GM12878 (cell line): Measurements from ENCODE around the gene LHFPL2. TPM values are rescaled to one million over a fixed set of nuclear protein-coding genes. Genes with fewer than 3 reads are reported as not detected.

Experiments used
- ATF2 ChIP-seq: IDR thresholded peaks from 2 replicates; pipeline ENCODE4 v1.6.1; 2012; ENCODE audit warnings: low read length, inconsistent platforms
- CBFB ChIP-seq: IDR thresholded peaks from 2 replicates; pipeline ENCODE4 v1.6.1; 2016; ENCODE audit warnings: antibody characterized with exemption, low read depth
- E2F8 ChIP-seq: fragments of 450-650 bp; IDR thresholded peaks from 2 replicates; pipeline ENCODE4 v1.6.1; 2018; ENCODE audit warnings: mild to moderate bottlenecking, low read depth, moderate library complexity; ENCODE audit not compliant: partially characterized antibody
- EZH2 ChIP-seq: IDR thresholded peaks from 2 replicates; pipeline ENCODE4 v1.6.1; 2012; ENCODE audit warnings: low read depth, mild to moderate bottlenecking, control low read depth, inconsistent platforms, low read length, borderline replicate concordance; ENCODE audit not compliant: control insufficient read depth
- HDAC2 ChIP-seq: fragments of 200-600 bp; sonication (generic); IDR thresholded peaks from 2 replicates; pipeline ENCODE4 v1.6.1; 2017
- IKZF1 ChIP-seq: fragments of 450-650 bp; conservative IDR thresholded peaks from 2 replicates; pipeline ENCODE4 v1.6.1; 2017; ENCODE audit warnings: antibody characterized with exemption, mild to moderate bottlenecking
- KAT2A ChIP-seq: conservative IDR thresholded peaks from 2 replicates; pipeline ENCODE4 v1.6.1; 2011; ENCODE audit warnings: low read depth, low read length; ENCODE audit not compliant: control insufficient read depth
- KLF5 ChIP-seq: fragments of 450-650 bp; IDR thresholded peaks from 2 replicates; pipeline ENCODE4 v1.6.1; 2014; ENCODE audit warnings: mild to moderate bottlenecking; ENCODE audit not compliant: partially characterized antibody
- MTA2 ChIP-seq: fragments of 450-650 bp; IDR thresholded peaks from 2 replicates; pipeline ENCODE4 v1.6.1; 2016; ENCODE audit warnings: low read depth, mild to moderate bottlenecking, moderate library complexity
- NFYA ChIP-seq: IDR thresholded peaks from 2 replicates; pipeline ENCODE4 v1.6.1; 2011; ENCODE audit warnings: low read depth, mild to moderate bottlenecking, low read length, improper control_type of control experiment, borderline replicate concordance
- RUNX3 ChIP-seq: IDR thresholded peaks from 2 replicates; pipeline ENCODE4 v1.6.1; 2012; ENCODE audit warnings: low read length, inconsistent platforms
- SIX5 ChIP-seq: IDR thresholded peaks from 2 replicates; pipeline ENCODE4 v1.6.1; 2011; ENCODE audit warnings: mild to moderate bottlenecking, low read depth, low read length, moderate library complexity; ENCODE audit not compliant: severe bottlenecking
- SMAD5 ChIP-seq: IDR thresholded peaks from 2 replicates; pipeline ENCODE4 v1.6.1; 2016; ENCODE audit warnings: antibody characterized with exemption, low read depth
- SMC3 ChIP-seq: IDR thresholded peaks from 2 replicates; pipeline ENCODE4 v1.6.1; 2011; ENCODE audit warnings: low read length, improper control_type of control experiment, borderline replicate concordance
- SPI1 ChIP-seq: IDR thresholded peaks from 2 replicates; pipeline ENCODE4 v1.6.1; 2011; ENCODE audit warnings: low read depth, mild to moderate bottlenecking, low read length, moderate library complexity, borderline replicate concordance; ENCODE audit not compliant: insufficient read depth
- SREBF1 ChIP-seq: IDR thresholded peaks from 2 replicates; pipeline ENCODE4 v1.6.1; 2012; ENCODE audit warnings: mild to moderate bottlenecking, low read length
- TCF3 ChIP-seq: IDR thresholded peaks from 2 replicates; pipeline ENCODE4 v1.6.1; 2012; ENCODE audit warnings: low read depth, mild to moderate bottlenecking, low read length, borderline replicate concordance; ENCODE audit not compliant: insufficient read depth
- TCF7 ChIP-seq: IDR thresholded peaks from 2 replicates; pipeline ENCODE4 v1.6.1; 2014; ENCODE audit warnings: antibody characterized with exemption, borderline replicate concordance
- USF2 ChIP-seq: IDR thresholded peaks from 2 replicates; pipeline ENCODE4 v1.6.1; 2011; ENCODE audit warnings: low read depth, low read length, improper control_type of control experiment, borderline replicate concordance
- ZNF274 ChIP-seq: IDR thresholded peaks from one replicate; pipeline ENCODE4 v1.8.0; 2011; ENCODE audit not compliant: insufficient read length, insufficient read depth
- polyA plus RNA-seq, 11 experiments: library from polyadenylated mRNA; depleted of rRNA in 4 of 11; unstranded in 6 of 11; stranded (reverse) in 5 of 11; fragments of >200 nt; fragmentation: Nextera tagmentation in 4 of 11; fragmentation: Illumina TruSeq in 1 of 11; extraction: Ambion mirVana in 4 of 11; extraction: Trizol in 1 of 11; gene quantifications; 1 replicate in 1 of 11; 2 replicates in 10 of 11; pipeline versions ENCODE4 v1.2.1 to v1.2.3, GENCODE V29; 2011 to 2016; ENCODE audit warnings: inconsistent platforms in 2 of 11, missing spikeins in 2 of 11, low read depth in 1 of 11
- total RNA-seq, 4 experiments: library from RNA; depleted of rRNA in 3 of 4; stranded (reverse); fragments of >200 nt in 3 of 4; fragmentation: Illumina TruSeq in 1 of 4; extraction: Trizol in 1 of 4; gene quantifications; 2 replicates each; pipeline versions ENCODE4 v1.2.1 to v1.2.3, GENCODE V29; 2013 to 2021
- TF ChIP-seq, protein P1 (sequence below): IDR thresholded peaks from 2 replicates; pipeline ENCODE4 v1.6.1; 2012; ENCODE audit warnings: improper control_type of control experiment, low read depth, low read length; ENCODE audit not compliant: insufficient replicate concordance

The LHFPL2 gene
- total and polyA plus RNA-seq, 10 of the 15 experiments (the other 5 are each of a cell fraction or from before 2014, with no cell fraction given) = 4.1 to 21.8 (median 12.5) TPM

GRCh38 chr5:78552729-78553342 lies 95.7 kb downstream of the LHFPL2 start (continued):
- TF ChIP-seq, protein P1, sequence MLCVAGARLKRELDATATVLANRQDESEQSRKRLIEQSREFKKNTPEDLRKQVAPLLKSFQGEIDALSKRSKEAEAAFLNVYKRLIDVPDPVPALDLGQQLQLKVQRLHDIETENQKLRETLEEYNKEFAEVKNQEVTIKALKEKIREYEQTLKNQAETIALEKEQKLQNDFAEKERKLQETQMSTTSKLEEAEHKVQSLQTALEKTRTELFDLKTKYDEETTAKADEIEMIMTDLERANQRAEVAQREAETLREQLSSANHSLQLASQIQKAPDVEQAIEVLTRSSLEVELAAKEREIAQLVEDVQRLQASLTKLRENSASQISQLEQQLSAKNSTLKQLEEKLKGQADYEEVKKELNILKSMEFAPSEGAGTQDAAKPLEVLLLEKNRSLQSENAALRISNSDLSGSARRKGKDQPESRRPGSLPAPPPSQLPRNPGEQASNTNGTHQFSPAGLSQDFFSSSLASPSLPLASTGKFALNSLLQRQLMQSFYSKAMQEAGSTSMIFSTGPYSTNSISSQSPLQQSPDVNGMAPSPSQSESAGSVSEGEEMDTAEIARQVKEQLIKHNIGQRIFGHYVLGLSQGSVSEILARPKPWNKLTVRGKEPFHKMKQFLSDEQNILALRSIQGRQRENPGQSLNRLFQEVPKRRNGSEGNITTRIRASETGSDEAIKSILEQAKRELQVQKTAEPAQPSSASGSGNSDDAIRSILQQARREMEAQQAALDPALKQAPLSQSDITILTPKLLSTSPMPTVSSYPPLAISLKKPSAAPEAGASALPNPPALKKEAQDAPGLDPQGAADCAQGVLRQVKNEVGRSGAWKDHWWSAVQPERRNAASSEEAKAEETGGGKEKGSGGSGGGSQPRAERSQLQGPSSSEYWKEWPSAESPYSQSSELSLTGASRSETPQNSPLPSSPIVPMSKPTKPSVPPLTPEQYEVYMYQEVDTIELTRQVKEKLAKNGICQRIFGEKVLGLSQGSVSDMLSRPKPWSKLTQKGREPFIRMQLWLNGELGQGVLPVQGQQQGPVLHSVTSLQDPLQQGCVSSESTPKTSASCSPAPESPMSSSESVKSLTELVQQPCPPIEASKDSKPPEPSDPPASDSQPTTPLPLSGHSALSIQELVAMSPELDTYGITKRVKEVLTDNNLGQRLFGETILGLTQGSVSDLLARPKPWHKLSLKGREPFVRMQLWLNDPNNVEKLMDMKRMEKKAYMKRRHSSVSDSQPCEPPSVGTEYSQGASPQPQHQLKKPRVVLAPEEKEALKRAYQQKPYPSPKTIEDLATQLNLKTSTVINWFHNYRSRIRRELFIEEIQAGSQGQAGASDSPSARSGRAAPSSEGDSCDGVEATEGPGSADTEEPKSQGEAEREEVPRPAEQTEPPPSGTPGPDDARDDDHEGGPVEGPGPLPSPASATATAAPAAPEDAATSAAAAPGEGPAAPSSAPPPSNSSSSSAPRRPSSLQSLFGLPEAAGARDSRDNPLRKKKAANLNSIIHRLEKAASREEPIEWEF = no peak
- TF ChIP-seq TCF3 = no peak
- TF ChIP-seq RUNX3 = peak; percentile 22; the same call in 1 of the 2 replicates
- no peak for TF ChIP-seq ZNF274
- TF ChIP-seq KLF5 = no peak
- no peak for TF ChIP-seq NFYA
- no peak for TF ChIP-seq E2F8
- TF ChIP-seq SREBF1 = no peak
- no peak for TF ChIP-seq EZH2
- 0 out of 2 replicates have a peak, but pooled peaks have one; percentile 18 for TF ChIP-seq MTA2
- no peak for TF ChIP-seq SMC3
- TF ChIP-seq ATF2 = no peak
- TF ChIP-seq IKZF1 = 0 out of 2 replicates have a peak, but pooled peaks have one; percentile 15
- no peak for TF ChIP-seq TCF7
- no peak for TF ChIP-seq CBFB
- TF ChIP-seq HDAC2 = no peak
- no peak for TF ChIP-seq SIX5
- no peak for TF ChIP-seq KAT2A
- no peak for TF ChIP-seq SMAD5
- TF ChIP-seq USF2 = no peak
- TF ChIP-seq SPI1 = peak; percentile 53; the same call in 1 of the 2 replicates
